GM12801 (cell line): Measurements from ENCODE around the gene MYO5B.

Source experiments
- TF ChIP-seq, protein P1 (sequence below): IDR thresholded peaks from one replicate; pipeline ENCODE4 v1.5.1; 2011; ENCODE audit warnings: control low read depth; ENCODE audit not compliant: insufficient read length; ENCODE audit errors: extremely low read depth

The MYO5B gene

DNA sequence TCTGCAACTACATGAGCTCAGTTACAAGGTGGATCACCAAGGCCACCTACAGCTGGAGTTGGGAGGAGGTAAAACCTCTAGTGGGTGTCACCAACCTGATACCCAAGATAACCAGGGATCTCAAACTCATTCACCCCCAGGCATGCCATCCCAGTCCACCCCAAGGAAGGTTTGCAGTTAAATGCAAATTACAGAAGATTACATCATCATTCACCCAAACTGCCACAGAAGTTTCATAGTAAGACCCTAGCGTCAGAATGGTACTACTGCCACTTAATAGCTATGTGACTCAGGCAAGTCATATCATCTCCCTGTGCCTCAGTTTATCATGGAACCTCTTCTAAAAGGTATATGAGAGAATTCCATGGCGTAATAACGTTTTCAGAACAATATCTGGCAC, 111.2 kb downstream of the MYO5B start:
- TF ChIP-seq, protein P1, sequence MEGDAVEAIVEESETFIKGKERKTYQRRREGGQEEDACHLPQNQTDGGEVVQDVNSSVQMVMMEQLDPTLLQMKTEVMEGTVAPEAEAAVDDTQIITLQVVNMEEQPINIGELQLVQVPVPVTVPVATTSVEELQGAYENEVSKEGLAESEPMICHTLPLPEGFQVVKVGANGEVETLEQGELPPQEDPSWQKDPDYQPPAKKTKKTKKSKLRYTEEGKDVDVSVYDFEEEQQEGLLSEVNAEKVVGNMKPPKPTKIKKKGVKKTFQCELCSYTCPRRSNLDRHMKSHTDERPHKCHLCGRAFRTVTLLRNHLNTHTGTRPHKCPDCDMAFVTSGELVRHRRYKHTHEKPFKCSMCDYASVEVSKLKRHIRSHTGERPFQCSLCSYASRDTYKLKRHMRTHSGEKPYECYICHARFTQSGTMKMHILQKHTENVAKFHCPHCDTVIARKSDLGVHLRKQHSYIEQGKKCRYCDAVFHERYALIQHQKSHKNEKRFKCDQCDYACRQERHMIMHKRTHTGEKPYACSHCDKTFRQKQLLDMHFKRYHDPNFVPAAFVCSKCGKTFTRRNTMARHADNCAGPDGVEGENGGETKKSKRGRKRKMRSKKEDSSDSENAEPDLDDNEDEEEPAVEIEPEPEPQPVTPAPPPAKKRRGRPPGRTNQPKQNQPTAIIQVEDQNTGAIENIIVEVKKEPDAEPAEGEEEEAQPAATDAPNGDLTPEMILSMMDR = no peak

DNA sequence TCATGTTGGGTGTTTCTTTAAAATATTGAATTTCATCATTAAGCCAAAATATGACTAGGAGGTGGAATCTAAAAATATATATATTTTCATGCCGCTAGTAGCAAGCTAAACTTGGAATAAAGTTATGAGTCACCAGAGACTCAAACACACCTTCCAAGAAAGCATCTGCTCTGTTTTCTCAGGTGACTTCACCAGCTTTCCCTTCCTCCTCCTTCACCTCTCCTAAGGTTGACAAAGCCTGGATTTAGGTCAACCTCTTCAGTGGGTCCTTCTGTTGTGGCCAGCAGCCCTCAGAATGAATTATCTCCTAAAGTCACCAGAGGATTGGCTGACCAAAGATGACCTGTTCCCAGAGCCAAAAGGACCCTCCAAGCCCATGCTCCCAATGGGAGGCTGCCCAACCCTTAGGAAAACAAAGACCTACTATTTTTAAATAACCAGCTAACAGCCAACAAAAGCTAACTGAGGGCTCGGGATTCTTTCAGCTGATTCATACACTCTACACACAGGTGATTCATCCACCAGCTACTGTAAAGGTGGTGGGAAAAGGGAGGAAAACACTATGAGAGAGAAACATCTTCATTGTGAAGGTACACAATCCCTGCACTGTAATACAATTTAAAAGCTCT, 113.9 kb downstream of the MYO5B start:
- TF ChIP-seq, protein P1 = no peak

DNA sequence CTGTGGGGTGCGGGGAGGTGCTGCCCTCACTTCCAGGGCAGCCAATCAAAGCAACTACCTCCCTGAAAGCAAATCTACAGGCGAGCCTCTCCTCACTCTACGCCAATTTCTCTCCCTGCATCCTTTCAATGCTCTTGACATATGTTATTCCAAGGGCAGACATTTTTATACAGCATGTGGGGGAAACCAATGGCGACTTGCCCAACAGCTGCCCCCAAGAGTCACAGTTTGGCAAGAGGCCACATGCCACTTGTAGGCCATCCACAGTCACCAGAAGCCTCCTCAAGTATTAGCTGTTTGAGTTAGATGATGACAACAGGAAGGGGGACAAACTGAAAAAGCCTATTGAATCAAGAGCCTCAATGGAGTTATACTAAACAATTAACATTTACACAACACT, 114.6 kb downstream of the MYO5B start:
- TF ChIP-seq, protein P1 = no peak

DNA sequence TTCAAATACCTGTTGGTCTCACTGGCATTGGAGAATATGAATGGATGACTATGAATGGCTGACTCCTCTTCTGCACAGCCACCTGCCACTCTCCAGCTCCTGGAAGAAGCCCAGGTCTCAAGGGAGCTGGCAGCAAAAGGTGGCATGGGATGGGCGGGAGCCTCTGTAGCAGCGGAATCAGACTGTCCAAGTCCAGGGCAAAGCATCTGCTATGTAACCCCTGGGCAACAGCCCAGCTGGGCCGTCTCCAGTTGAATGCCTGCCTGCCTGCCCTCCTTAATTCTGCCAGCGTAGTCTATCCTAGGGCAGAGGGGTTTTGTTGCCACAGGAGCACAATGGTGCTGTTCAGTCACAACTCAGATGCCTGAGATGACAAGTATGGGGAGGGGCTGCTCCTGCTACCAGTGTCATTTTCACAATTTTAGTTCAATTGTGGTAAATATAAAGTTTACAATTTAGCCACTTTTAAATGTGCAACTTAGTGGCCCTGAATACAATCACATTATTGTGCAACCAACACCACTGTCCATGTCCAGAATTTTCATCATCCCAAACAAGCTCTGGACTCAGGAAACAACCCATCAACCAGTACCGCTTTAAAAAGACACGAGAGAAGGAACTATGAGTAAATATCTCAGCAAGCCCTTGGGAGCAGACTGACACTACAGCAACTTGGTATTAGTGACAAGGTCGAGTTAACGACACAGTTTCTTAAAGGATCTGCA, 115.2 kb downstream of the MYO5B start:
- TF ChIP-seq, protein P1 = no peak

DNA sequence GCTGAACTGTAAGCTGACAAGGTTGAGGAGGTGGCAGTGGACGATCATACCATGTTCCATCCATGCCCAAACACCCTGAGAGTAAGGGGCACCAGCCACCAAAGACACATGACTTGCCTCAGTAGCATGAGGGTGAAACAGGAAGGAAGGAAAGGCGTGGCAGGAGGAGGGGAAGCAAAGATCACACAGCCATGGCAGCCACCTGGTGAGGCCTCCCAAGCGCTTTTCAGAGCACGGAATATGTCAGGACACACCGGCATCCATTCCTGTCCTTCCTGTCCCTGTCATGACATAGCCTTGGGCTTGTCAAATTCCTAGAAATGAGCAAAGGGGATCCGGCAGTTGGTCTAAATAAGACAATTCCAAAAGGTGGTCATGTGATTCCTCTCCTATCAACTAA, 118.7 kb downstream of the MYO5B start:
- TF ChIP-seq, protein P1 = no peak

DNA sequence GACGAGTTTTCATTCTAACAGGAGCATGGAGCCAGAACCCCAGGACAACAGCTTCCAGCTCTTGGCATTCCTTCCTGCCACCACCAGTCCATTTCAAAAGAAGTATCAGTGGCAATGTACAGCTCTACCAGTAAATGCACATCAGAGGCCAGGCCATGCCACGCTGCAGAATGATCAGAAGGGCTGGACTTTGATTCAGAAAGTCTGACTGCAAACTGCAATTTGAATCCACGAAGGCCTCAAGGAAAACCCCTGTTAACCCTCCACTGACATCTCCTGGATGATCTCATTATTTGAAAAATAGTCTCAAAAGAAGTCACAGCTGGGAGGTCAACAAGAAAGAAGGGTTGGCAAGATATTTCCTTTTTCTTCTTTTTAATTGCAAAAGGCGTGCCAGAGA, 119.2 kb downstream of the MYO5B start:
- TF ChIP-seq, protein P1 = no peak

DNA sequence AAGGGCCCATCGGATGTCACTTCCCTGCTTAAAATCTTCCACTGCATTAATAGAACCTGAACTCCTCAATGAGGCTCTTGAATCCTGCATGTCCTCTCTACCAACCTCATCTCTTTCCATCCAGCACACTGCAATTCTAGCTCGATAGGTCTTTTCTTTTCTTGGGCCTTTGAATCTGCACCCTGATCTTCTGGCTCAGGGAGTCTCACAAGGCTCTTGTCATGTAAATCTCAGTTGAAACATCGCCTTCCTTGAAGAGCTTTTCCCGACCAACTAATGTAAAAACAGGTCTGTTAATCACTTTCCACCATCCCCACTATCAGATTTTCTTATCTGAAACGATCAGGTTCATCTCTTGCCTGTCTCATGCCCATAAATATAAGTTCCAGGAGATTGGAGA, 120.5 kb downstream of the MYO5B start:
- TF ChIP-seq, protein P1 = no peak
